Fibroblast of skin of abdomen (primary cell): ENCODE data around the gene C19orf53.
"Not testable (repeated sequence)": the region's sequence is repeated elsewhere in the genome, so short reads cannot be mapped to it uniquely, and the experiment has no call there.

ENCODE experiments used
- DNase-seq: peaks from one replicate; pipeline ENCODE4 v3.0.0-alpha.2; 2013

The C19orf53 gene

GRCh38 chr19:13764101-13764807 lies 10.0 kb upstream of the C19orf53 start, which contains the start of gene MRI1:
Gene MRI1 (plus strand): TSS chr19:13764522. CDS start chr19:13764589, 67 bp downstream.
- DNase-seq = peak; percentile 63

DNA sequence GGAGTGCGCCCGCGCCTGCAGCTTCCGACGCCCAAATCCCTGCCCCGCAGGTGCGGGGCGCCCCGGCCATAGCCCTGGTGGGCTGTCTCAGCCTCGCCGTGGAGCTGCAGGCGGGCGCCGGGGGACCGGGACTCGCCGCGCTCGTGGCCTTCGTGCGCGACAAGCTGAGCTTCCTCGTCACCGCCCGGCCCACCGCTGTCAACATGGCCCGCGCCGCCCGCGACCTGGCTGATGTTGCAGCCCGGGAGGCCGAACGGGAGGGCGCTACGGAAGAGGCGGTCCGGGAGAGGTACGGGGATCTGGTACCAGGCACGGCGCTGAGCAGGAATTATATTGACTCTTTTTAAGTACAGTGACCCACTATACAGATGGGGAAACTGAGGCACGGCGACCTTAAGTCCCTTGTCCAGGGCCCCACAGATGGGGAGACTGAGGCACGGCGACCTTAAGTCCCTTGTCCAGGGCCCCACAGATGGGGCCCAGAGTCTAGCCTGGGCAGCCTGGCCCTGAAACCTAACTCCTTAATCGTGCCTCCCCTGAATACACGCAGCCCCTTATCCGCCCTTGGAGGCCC lies 9.3 kb upstream of the C19orf53 start:
- DNase-seq = no peak

DNA sequence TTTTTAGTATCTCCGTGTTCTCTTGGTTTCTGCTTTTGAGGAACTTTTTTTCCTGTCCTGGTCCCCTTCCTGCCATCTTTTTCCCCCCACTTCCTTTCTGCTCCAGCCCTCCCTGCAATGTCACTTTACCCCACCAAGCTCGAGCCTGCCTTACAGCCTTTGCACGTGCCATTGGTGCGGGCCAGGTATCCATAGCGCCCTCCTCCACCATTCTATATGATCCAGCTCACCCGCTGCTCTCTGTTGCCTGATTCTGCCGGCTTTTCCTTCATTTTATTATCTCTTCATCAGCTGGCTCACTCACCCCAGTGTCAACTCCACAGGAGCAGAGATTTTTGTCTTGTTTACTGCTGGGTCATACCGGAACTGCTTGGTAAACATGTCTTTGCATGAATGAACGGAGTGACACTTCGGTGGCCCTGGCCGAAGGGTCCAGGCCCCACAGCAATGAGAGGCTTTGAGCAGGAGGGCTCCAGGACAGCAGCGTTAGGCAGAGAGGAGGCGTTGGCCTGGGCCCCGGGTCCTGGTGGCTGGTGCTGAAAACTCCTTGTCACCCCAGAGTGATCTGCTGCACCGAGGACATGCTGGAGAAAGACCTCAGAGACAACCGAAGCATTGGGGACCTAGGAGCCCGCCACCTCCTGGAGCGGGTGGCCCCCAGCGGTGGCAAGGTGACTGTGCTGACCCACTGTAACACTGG lies 8.7 kb upstream of the C19orf53 start:
- no peak for DNase-seq

- no peak for DNase-seq
Measured at GRCh38 chr19:13766095-13766481, 8.2 kb upstream of the C19orf53 start.

DNA sequence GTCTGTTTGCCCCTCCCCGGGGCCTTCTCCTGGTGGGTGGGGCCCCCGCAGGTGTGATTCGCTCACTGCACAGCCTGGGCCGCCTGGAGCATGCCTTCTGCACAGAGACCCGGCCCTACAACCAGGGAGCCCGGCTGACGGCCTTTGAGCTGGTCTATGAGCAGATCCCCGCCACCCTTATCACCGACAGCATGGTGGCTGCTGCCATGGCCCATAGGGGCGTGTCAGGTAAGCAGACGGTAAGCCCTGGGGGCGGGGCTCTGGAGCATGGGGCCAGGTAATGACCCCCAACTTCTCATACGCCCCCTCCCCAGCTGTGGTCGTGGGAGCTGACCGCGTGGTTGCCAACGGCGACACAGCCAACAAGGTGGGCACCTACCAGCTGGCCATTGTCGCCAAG lies 5.7 kb upstream of the C19orf53 start:
- no peak for DNase-seq

DNA sequence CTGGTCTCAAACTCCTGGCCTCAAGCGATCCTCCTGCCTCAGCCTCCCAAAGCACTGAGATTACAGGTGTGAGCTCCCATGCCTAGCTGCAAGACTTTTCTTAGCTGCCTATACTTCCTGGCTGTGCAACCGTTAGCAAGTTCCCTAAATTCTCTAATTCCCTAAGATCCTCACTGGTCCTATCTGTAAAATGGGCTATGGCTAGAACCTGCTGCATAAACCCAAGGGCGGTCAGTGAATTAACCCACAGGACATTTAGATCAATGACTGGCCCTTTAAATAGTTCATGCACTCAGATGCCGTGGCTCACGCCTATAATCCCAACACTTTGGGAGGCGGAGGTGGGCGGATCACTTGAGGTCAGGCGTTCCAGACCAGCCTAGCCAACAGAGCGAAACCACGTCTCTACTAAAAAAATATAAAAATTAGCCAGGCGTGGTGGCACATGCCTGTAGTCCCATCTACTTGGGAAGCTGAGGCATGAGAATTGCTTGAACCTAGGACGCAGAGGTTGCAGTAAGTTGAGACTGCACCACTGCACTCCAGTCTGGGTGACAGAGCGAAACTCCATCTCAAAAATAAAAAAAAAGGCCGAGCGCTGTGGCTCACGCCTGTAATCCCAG lies 4.1 kb upstream of the C19orf53 start:
- no peak for DNase-seq

DNA sequence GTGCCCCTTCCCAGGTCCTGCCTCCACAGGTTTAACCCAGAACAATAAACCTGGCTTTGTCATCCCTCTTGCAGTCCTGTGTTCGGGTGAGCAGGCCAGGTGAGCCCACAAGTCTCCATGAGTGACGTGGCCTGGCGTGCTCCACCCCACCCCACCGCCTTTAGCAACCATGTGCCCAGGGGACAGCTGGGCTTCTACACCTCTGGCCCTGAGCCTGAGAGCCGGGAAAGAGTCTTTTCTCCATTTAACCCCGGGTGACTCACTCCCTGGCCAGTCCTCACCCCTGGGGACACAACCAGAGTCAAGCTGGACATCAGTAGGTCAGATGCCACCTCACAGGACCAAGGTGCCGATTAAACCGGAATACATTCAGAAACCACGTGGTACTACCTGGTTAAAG lies 4.1 kb downstream of the C19orf53 start:
- no peak for DNase-seq

DNA sequence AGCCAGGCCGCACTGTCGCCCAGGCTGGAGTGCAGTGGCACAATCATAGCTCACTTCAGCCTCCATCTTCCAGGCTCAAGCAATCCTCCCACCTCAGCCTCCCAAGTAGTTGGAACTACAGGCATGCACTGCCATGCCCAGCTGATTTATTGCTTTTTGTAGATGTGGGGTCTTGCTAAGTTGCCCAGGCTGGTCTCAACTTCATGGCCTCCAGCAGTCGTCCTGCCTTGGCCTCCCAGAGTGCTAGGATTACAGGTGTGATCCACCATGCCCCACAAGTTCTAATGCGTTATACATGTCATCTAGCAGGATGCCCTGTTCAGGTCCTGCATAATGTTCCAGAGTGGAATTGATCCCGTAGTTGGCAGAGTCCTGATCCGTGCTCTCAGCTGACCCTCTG lies 4.6 kb downstream of the C19orf53 start:
- no peak for DNase-seq

GRCh38 chr19:13779794-13780193 lies 5.5 kb downstream of the C19orf53 start:
- DNase-seq = not testable (repeated sequence)

GRCh38 chr19:13781547-13781946 lies 7.3 kb downstream of the C19orf53 start:
- DNase-seq = peak; percentile 92

GRCh38 chr19:13782537-13782936 lies 8.3 kb downstream of the C19orf53 start:
- no peak for DNase-seq

GRCh38 chr19:13783565-13784500 lies 9.6 kb downstream of the C19orf53 start:
- DNase-seq = no peak

DNA sequence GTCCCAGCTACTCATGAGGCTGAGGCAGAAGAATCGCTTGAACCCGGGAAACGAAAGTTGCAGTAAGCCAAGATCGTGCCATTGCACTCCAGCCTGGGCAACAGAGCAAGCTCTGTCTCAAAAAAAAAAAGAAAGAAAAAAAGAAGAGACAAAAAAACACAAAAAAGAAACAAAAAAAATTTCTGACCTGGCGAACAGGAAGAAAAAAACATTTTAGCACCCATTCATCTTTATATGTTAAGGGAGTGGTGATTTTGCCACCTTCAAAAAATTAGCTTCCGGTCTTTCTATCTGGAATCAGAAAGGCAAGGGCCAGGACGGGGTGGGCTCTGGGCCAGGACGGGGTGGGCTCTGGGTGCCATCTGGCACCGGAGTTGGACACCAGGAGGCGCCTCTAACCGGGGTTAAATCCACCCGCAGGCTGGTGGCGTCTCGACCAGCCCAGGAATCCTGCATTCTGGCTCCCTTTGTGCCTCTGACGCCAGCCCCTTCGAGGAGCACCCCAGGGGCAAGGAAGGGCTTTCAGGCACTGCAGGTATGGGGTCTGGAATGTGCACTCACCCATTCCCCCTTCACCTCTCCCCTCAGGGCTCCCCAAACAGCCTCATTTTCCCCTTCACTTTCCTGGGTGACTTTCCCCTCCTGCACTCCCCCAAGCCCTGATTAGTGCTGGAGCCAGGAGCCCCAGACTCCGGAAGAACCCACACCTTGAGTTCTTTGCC lies 10.6 kb downstream of the C19orf53 start:
- peak; percentile 74 for DNase-seq

GRCh38 chr19:13788991-13789390 lies 14.7 kb downstream of the C19orf53 start:
- DNase-seq = peak; percentile 86

DNA sequence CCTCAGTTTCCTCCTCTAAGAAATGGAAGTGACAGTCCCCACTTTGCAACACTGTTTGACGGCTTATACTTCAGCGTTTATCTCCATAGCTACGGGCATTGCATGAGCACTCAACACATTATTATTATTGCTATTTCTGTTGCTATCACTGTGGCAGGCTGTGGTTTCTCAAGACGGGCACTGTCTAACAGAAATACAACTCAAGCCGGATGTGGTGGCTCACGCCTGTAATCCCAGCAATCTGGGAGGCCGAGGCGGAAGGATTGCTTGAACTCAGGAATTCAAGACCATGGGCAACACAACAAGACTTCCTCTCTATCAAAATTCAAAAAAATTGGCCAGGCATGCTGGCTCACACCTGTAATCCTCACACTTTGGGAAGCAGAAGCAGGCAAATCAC lies 16.1 kb downstream of the C19orf53 start:
- no peak for DNase-seq

DNA sequence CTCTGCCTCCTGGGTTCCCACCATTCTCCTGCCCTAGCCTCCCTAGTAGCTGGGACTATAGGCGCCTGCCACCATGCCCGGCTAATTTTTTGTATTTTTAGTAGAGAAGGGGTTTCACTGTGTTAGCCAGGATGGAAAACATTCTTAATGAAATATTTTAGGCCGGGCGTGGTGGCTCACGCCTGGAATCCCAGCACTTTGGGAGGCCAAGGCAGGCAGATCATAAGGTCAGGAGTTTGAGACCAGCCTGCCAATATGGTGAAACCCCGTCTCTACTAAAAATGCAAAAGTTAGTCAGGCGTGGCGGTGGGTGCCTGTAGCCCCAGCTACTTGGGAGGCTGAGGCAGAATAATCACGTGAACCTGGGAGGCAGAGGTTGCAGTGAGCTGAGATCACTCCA lies 19.1 kb downstream of the C19orf53 start:
- not testable (repeated sequence) for DNase-seq

DNA sequence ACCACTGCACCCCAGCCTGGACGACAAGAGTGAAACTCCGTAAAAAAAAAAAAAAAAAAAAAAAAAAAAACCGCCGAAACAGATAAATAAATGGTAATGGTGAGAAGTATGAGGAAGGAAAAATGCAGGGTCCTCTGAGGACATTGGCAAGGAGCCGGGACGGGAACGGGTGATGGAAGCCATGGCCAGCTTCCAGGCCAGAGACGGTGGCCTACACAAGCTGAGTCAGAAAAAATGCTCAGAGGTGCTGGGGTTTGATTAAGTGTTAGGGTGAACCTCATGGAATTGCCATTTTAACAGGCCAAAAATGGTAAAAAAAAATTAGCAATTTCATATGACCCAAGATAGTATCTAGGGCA lies 20.1 kb downstream of the C19orf53 start:
- peak; percentile 99 for DNase-seq

- DNase-seq = peak; percentile 100
Measured at GRCh38 chr19:13794757-13795589, 20.7 kb downstream of the C19orf53 start, which contains the start of gene ZSWIM4. Gene ZSWIM4 (plus strand): TSS chr19:13795443. CDS start chr19:13795649, 206 bp downstream.

GRCh38 chr19:13795595-13796300 lies 21.5 kb downstream of the C19orf53 start:
- no peak for DNase-seq
